Psoas muscle (tissue), 8 donors: Measurements from ENCODE around the gene GALNT14. TPM values are rescaled to one million over a fixed set of nuclear protein-coding genes. Genes with fewer than 3 reads are reported as not detected.

Source experiments
- ATAC-seq, 4 donors: fragments of 200-7000 bp; cut with Tn5 transposase; one replicate each; pipeline ENCODE4 v1.9.1; 2020; ENCODE audit warnings: moderate library complexity in 3 of 4, mild to moderate bottlenecking in 2 of 4
- DNase-seq, 2 donors: peaks; one replicate each; pipeline ENCODE4 v3.0.0-alpha.2; 2020
- H3K27ac ChIP-seq: fragments of 200-600 bp; one replicate; pipeline ENCODE4 v1.8.0; 2022
- H3K27me3 ChIP-seq, 3 donors: fragments of 200-600 bp in 1 of 3; one replicate each; pipeline versions ENCODE4 v1.6.1 to v1.8.0; 2013 to 2022; ENCODE audit warnings: low read length in 2 of 3, mild to moderate bottlenecking in 2 of 3, moderate library complexity in 1 of 3; ENCODE audit not compliant: insufficient read depth in 3 of 3
- H3K36me3 ChIP-seq, 2 donors: fragments of 200-600 bp in 1 of 2; one replicate each; pipeline versions ENCODE4 v1.6.1 to v1.8.0; 2013 to 2022; ENCODE audit warnings: low read depth in 1 of 2, mild to moderate bottlenecking in 1 of 2, moderate library complexity in 1 of 2; ENCODE audit not compliant: insufficient read depth in 1 of 2
- H3K4me1 ChIP-seq: fragments of 200-600 bp; one replicate; pipeline ENCODE4 v1.8.0; 2022
- H3K4me3 ChIP-seq: fragments of 200-600 bp; one replicate; pipeline ENCODE4 v1.8.0; 2022; ENCODE audit warnings: mild to moderate bottlenecking
- H3K9me3 ChIP-seq: fragments of 200-600 bp; one replicate; pipeline ENCODE4 v1.8.0; 2022
- WGBS, 3 donors: extraction: QIAGEN DNeasy Blood & Tissue Kit; methylation state at CpG; one replicate each; pipeline versions ENCODE4 v1.1.6 to v1.1.7; 2013; 5-methylcytosine and 5-hydroxymethylcytosine counted together
- intact Hi-C, 2 donors: fragments of 100-400 bp; cut with DNase I; formaldehyde crosslinking; loops; one replicate each; pipeline versions ENCODE4 v1.11.0 to v1.14.2; 2022
- polyA plus RNA-seq, 3 donors: library from polyadenylated mRNA; stranded (reverse); fragments of 200-250 nt; gene quantifications; one replicate each; pipeline ENCODE4 v1.2.3, GENCODE V29; 2013
- total RNA-seq, 4 donors: library from RNA; stranded (reverse); fragmentation: NEBNext Ultra II Directional in 2 of 4; extraction: Animal tissue kit (Norgen Biotek cat#: 25700) in 2 of 4; gene quantifications; one replicate each; pipeline versions ENCODE4 v1.2.1 to v1.2.4, GENCODE V29; 2021 to 2023
- TF ChIP-seq, protein P1 (sequence below): fragments of 200-600 bp; IDR thresholded peaks from one replicate; pipeline ENCODE4 v1.8.0; 2022; ENCODE audit warnings: antibody characterized with exemption
- donor health status: healthy with polysubstance abuse.
- donor health status: DM: no; HTN: no; CAD: no; lungs with moderate emphysema.
- donor health status: Bipolar disorder and iron deficiency.
- donor health status: healthy.
- donor health status: DM: yes; HTN: yes; CAD: no.
- donor health status: DM: no; HTN: no; CAD: no.
- donor health status: DM: no; HTN: no; CAD: no.
- donor health status: DM: yes; HTN: yes; CAD: no.

The GALNT14 gene
- total and polyA plus RNA-seq, 7 donors: 0.13 to 0.54 (median 0.24) TPM; not detected in 1

DNA sequence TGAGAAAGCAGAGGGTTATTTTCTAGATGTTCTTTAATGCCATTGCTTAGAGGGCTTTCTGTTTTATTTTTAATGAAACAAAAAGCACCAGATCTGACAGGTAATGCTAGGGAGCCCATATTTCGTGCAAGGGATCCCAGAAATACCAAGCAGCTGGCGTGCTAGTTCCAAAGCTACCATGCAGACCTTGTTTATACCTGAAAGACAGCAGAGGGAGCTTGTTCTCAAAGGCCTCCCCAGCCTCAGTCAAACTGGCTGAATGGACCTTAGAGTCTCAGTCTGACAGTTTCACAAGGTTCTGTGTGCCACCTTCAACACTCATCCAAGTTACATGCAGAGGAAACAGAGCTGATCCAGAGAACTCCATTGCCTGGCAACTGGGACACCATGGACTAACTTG is 48.6 kb downstream of the GALNT14 start:
- intact Hi-C loops: no loop called here
- WGBS, 3 donors: 75 to 86% (median 83%) methylated on average over 2 of the region's 2 CpGs

DNA sequence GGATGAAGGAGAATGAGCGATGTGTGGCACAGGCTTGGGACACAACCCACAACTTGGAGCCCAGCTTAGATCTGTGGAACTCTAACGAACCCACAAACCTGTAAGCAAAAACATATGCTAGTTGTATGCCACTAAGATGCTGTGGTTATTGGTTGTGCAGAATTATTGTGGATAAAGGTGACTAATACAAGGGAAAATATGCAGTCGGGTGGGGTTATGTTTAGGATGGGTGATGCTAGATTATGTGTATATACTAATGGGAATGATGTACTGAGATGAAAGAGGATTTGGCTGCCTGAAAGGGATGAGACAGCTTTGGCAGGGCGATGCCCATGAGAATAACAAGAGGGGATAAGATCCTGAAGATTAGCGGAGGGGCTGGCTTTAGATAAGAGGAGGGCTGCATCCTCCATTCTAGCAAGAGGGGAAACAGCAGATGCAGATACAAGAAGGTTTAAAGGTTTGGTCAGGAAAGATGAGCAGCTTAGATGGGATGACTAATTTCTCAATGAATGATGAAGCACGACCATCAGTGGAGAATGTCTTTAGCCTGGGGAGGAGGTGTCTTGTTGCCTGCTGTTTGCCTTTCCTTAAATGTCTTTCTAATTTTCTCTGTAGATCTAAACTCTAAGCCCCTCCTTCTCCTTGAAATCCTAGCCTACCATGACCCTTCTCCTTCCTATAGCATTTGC is 49.6 kb downstream of the GALNT14 start:
- no peaks in the 10 kb centered on the region for H3K36me3 ChIP-seq
- no peak overlapping the region for H3K4me3 ChIP-seq
- WGBS, 3 donors: 73 to 86% (median 76%) methylated on average over 6 of the region's 6 CpGs
- intact Hi-C loops: no loop called here
- no peaks in the 10 kb centered on the region for H3K27me3 ChIP-seq
- TF ChIP-seq, protein P1, sequence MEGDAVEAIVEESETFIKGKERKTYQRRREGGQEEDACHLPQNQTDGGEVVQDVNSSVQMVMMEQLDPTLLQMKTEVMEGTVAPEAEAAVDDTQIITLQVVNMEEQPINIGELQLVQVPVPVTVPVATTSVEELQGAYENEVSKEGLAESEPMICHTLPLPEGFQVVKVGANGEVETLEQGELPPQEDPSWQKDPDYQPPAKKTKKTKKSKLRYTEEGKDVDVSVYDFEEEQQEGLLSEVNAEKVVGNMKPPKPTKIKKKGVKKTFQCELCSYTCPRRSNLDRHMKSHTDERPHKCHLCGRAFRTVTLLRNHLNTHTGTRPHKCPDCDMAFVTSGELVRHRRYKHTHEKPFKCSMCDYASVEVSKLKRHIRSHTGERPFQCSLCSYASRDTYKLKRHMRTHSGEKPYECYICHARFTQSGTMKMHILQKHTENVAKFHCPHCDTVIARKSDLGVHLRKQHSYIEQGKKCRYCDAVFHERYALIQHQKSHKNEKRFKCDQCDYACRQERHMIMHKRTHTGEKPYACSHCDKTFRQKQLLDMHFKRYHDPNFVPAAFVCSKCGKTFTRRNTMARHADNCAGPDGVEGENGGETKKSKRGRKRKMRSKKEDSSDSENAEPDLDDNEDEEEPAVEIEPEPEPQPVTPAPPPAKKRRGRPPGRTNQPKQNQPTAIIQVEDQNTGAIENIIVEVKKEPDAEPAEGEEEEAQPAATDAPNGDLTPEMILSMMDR: no peak
- H3K27ac ChIP-seq: no peak overlapping the region
- ATAC-seq (no peak), DNase-seq (no peak)
- H3K9me3 ChIP-seq: no peaks in the 10 kb centered on the region
- no peaks in the 10 kb centered on the region for H3K4me1 ChIP-seq

More for the DNA sequence above, 48.6 kb downstream of the GALNT14 start:
- no peak for DNase-seq
- H3K4me1 ChIP-seq: no peaks in the 10 kb centered on the region
- H3K9me3 ChIP-seq: no peaks in the 10 kb centered on the region
- TF ChIP-seq, protein P1: no peak
- H3K27me3 ChIP-seq: no peaks in the 10 kb centered on the region
- no peak for ATAC-seq
- no peak overlapping the region for H3K27ac ChIP-seq
- no peak overlapping the region for H3K4me3 ChIP-seq
- no peaks in the 10 kb centered on the region for H3K36me3 ChIP-seq

DNA sequence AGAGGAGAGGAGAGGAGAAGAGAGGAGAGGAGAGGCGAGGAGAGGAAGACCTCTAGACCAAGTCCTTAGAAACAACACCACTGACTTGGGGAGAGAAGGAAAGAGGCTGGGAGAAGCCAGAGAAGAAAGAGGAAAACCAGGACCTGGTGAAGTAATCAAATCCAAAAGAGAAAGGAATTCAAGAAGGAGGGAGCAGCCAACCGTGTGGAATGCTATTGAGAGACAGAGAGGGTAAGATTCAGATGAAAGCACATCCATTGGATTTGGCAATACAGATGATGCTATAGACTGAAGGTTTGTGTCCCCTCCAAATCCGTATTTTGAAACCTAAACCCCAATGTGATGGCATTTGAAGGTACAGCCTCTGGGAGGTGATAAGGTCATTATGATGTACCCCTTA is 50.7 kb downstream of the GALNT14 start:
- TF ChIP-seq, protein P1: no peak
- H3K4me3 ChIP-seq: no peak overlapping the region
- WGBS, 3 donors: 70 to 78% (median 74%) methylated on average over 3 of the region's 3 CpGs
- DNase-seq (no peak), ATAC-seq (no peak)
- no peaks in the 10 kb centered on the region for H3K4me1 ChIP-seq
- no peak overlapping the region for H3K27ac ChIP-seq
- intact Hi-C loops: no loop called here
- no peaks in the 10 kb centered on the region for H3K27me3 ChIP-seq
- H3K36me3 ChIP-seq: no peaks in the 10 kb centered on the region
- no peaks in the 10 kb centered on the region for H3K9me3 ChIP-seq

DNA sequence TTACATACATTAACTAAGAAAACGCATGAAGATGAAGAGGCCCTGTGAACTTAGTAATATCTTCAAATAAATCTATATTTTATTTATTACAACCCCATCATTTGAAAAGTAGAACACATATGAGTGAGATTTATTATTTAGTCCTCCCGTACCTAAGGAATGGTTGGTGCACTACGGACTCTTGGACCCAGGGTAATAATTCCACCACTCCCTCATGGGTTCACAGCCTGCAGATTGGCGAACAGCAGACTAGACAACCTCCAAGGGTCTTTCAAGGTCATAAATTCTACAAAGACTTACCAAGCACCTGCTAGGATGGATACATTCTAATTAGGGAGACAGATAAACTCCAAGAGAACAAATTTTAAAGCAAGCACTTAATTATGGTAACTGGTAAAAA is 51.6 kb downstream of the GALNT14 start:
- H3K4me1 ChIP-seq: no peaks in the 10 kb centered on the region
- DNase-seq (no peak), ATAC-seq (no peak)
- intact Hi-C loops: no loop called here
- TF ChIP-seq, protein P1: no peak
- 74 to 78% (median 78%) methylated on average over 4 of the region's 4 CpGs for WGBS, 3 donors
- H3K27ac ChIP-seq: no peak overlapping the region
- H3K4me3 ChIP-seq: no peak overlapping the region
- no peaks in the 10 kb centered on the region for H3K9me3 ChIP-seq
- H3K36me3 ChIP-seq: no peaks in the 10 kb centered on the region
- H3K27me3 ChIP-seq: no peaks in the 10 kb centered on the region
